Skeletal muscle tissue (tissue), 4 donors: ENCODE measurements around the gene FKBP6. TPM values are rescaled to one million over a fixed set of nuclear protein-coding genes. Genes with fewer than 3 reads are reported as not detected.
A peak's percentile ranks its signal among the peaks of the same experiment; 100 is the strongest.
"Not testable (repeated sequence)": the region's sequence is repeated elsewhere in the genome, so short reads cannot be mapped to it uniquely, and the experiment has no call there.

ENCODE experiments used
- H3K27ac ChIP-seq: one replicate; pipeline ENCODE4 v1.7.0; 2013; ENCODE audit warnings: mild to moderate bottlenecking, low read depth, low read length, inconsistent platforms
- H3K27me3 ChIP-seq, 3 donors: one replicate each; pipeline ENCODE4 v1.7.0; 2013; ENCODE audit warnings: low read length in 3 of 3; ENCODE audit not compliant: control insufficient read depth in 3 of 3, insufficient read depth in 3 of 3
- H3K36me3 ChIP-seq, 3 donors: one replicate each; pipeline ENCODE4 v1.7.0; 2013; ENCODE audit warnings: low read length in 3 of 3; ENCODE audit not compliant: control insufficient read depth in 3 of 3, insufficient read depth in 3 of 3
- H3K4me1 ChIP-seq, 3 donors: one replicate each; pipeline ENCODE4 v1.7.0; 2013; ENCODE audit warnings: low read length in 3 of 3, mild to moderate bottlenecking in 3 of 3; ENCODE audit not compliant: control insufficient read depth in 3 of 3, insufficient read depth in 3 of 3
- H3K4me3 ChIP-seq, 3 donors: one replicate each; pipeline ENCODE4 v1.7.0; 2013; ENCODE audit warnings: low read length in 3 of 3
- H3K9ac ChIP-seq, 3 donors: one replicate each; pipeline ENCODE4 v1.7.0; 2013; ENCODE audit warnings: low read length in 3 of 3, mild to moderate bottlenecking in 3 of 3, moderate library complexity in 2 of 3, low read depth in 1 of 3
- H3K9me3 ChIP-seq, 3 donors: one replicate each; pipeline ENCODE4 v1.7.0; 2013; ENCODE audit warnings: low read length in 3 of 3; ENCODE audit not compliant: control insufficient read depth in 3 of 3
- total RNA-seq: library from RNA; depleted of rRNA; stranded (reverse); fragments of >200 nt; gene quantifications from one replicate; pipeline ENCODE4 v1.2.3, GENCODE V29; 2014
- donor health status: Osteomylitis.

The FKBP6 gene
- total RNA-seq, 1 donor from 2014 or later = under 0.01 TPM

GRCh38 chr7:73353243-73353642 lies 25.3 kb downstream of the FKBP6 start:
- H3K36me3 ChIP-seq = no peaks in the 10 kb centered on the region
- H3K27me3 ChIP-seq = no peaks in the 10 kb centered on the region
- no peak overlapping the region for H3K27ac ChIP-seq
- no peaks in the 10 kb centered on the region for H3K9me3 ChIP-seq
- no peak overlapping the region for H3K9ac ChIP-seq
- H3K4me3 ChIP-seq = no peak overlapping the region
- H3K4me1 ChIP-seq = peaks cover 11 to 17% (median 17%) of the 10 kb centered on the region in 3 donors

GRCh38 chr7:73354196-73354595 lies 26.2 kb downstream of the FKBP6 start:
- no peaks in the 10 kb centered on the region for H3K27me3 ChIP-seq
- peaks cover 11 to 21% (median 20%) of the 10 kb centered on the region in 3 donors for H3K4me1 ChIP-seq
- H3K27ac ChIP-seq = no peak overlapping the region
- H3K36me3 ChIP-seq = no peaks in the 10 kb centered on the region
- no peak overlapping the region for H3K9ac ChIP-seq
- no peaks in the 10 kb centered on the region for H3K9me3 ChIP-seq
- no peak overlapping the region for H3K4me3 ChIP-seq

- Histone ChIP-seq H3K9me3 (no peaks in the 10 kb centered on the region), H3K4me3 (no peak overlapping the region), H3K27me3 (no peaks in the 10 kb centered on the region), H3K9ac (no peak overlapping the region), H3K36me3 (no peaks in the 10 kb centered on the region), H3K27ac (no peak overlapping the region), H3K4me1 (peaks cover 11 to 21% (median 20%) of the 10 kb centered on the region in 3 donors)
Measured at GRCh38 chr7:73354821-73355220, 26.9 kb downstream of the FKBP6 start.

GRCh38 chr7:73356159-73356558 lies 28.2 kb downstream of the FKBP6 start:
- H3K4me3 ChIP-seq = no peak overlapping the region
- no peaks in the 10 kb centered on the region for H3K9me3 ChIP-seq
- no peak overlapping the region for H3K9ac ChIP-seq
- peaks cover 4 to 15% (median 13%) of the 10 kb centered on the region in 3 donors for H3K4me1 ChIP-seq
- H3K27ac ChIP-seq = no peak overlapping the region
- no peaks in the 10 kb centered on the region for H3K27me3 ChIP-seq
- no peaks in the 10 kb centered on the region for H3K36me3 ChIP-seq

- peaks cover 4 to 13% (median 11%) of the 10 kb centered on the region in 3 donors for H3K4me1 ChIP-seq
- peak overlapping the region in 2 of 3 donors; percentile 63 to 85 for H3K9ac ChIP-seq
- no peaks in the 10 kb centered on the region for H3K36me3 ChIP-seq
- peak overlapping the region; percentile 63 for H3K27ac ChIP-seq
- peak overlapping the region; percentile 64 to 86 (median 74) for H3K4me3 ChIP-seq
- H3K9me3 ChIP-seq = no peaks in the 10 kb centered on the region
- H3K27me3 ChIP-seq = no peaks in the 10 kb centered on the region
Measured at GRCh38 chr7:73358590-73359275, 30.8 kb downstream of the FKBP6 start.

GRCh38 chr7:73359306-73359705 lies 31.3 kb downstream of the FKBP6 start:
- no peak overlapping the region for H3K4me3 ChIP-seq

GRCh38 chr7:73359746-73360375 lies 31.9 kb downstream of the FKBP6 start:
- no peak overlapping the region for H3K9ac ChIP-seq
- no peaks in the 10 kb centered on the region for H3K9me3 ChIP-seq
- no peak overlapping the region for H3K27ac ChIP-seq
- no peaks in the 10 kb centered on the region for H3K27me3 ChIP-seq
- no peaks in the 10 kb centered on the region for H3K36me3 ChIP-seq
- H3K4me3 ChIP-seq = no peak overlapping the region
- peaks cover 4 to 18% (median 13%) of the 10 kb centered on the region in 3 donors for H3K4me1 ChIP-seq

More at GRCh38 chr7:73359306-73359705, 31.3 kb downstream of the FKBP6 start:
- H3K36me3 ChIP-seq = no peaks in the 10 kb centered on the region
- H3K27ac ChIP-seq = no peak overlapping the region
- no peaks in the 10 kb centered on the region for H3K27me3 ChIP-seq
- no peak overlapping the region for H3K9ac ChIP-seq
- no peaks in the 10 kb centered on the region for H3K9me3 ChIP-seq
- peaks cover 4 to 14% (median 13%) of the 10 kb centered on the region in 3 donors for H3K4me1 ChIP-seq

GRCh38 chr7:73360590-73360989 lies 32.6 kb downstream of the FKBP6 start:
- not testable (repeated sequence) for H3K4me3 ChIP-seq, H3K27me3 ChIP-seq, H3K27ac ChIP-seq, H3K9ac ChIP-seq, H3K9me3 ChIP-seq, H3K36me3 ChIP-seq
- H3K4me1 ChIP-seq = peaks cover 4 to 18% (median 13%) of the 10 kb centered on the region in 3 donors

GRCh38 chr7:73363225-73364005 lies 35.5 kb downstream of the FKBP6 start:
- Histone ChIP-seq H3K4me3 (no peak overlapping the region), H3K9me3 (no peaks in the 10 kb centered on the region), H3K27me3 (peaks cover 0 to 3% (median 0%) of the 10 kb centered on the region in 3 donors), H3K27ac (no peak overlapping the region), H3K36me3 (no peaks in the 10 kb centered on the region), H3K9ac (no peak overlapping the region), H3K4me1 (peaks cover 0 to 9% (median 2%) of the 10 kb centered on the region in 3 donors)
